GM21526 (cell line): Measurements from ENCODE around the gene DEGS2.

ENCODE experiments used
- ATAC-seq: cut with Tn5 transposase; IDR thresholded peaks from one replicate; pipeline ENCODE4 v1.9.1; 2021; ENCODE audit warnings: moderate library complexity; ENCODE audit not compliant: unreplicated experiment, low FRiP score

Gene DEGS2

DNA sequence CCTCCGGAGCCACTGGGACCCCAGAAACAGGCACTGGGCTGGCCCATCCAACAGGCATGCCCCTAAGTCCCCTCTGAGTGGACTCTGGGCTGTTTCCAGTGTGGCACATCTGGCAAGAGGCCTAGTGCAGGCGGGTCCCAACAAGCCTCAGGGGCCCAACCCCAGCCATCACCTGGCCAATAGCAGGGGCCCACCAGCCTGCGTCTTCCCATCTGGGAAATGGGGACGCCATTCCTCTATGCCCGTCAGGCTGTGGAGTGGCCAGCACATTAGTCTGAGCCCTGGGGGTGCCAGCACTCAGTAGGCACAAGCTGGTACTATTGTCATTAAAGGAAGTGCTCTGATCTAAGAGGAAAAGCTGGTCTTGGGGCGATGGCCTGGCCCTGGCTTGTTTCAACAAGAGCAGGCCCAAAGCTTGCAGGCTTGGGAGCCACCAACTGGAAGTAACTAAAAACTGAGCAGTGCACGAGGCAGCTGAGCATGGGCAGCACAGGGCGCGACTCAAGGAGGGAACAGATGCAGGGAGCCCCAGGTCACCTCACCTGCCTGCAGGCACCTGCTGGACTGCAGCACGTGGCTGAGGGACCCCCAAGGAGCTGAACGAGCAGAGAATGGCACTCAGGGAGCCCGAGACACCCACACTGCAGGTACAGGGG is 8.4 kb downstream of the DEGS2 start:
- ATAC-seq: no peak

DNA sequence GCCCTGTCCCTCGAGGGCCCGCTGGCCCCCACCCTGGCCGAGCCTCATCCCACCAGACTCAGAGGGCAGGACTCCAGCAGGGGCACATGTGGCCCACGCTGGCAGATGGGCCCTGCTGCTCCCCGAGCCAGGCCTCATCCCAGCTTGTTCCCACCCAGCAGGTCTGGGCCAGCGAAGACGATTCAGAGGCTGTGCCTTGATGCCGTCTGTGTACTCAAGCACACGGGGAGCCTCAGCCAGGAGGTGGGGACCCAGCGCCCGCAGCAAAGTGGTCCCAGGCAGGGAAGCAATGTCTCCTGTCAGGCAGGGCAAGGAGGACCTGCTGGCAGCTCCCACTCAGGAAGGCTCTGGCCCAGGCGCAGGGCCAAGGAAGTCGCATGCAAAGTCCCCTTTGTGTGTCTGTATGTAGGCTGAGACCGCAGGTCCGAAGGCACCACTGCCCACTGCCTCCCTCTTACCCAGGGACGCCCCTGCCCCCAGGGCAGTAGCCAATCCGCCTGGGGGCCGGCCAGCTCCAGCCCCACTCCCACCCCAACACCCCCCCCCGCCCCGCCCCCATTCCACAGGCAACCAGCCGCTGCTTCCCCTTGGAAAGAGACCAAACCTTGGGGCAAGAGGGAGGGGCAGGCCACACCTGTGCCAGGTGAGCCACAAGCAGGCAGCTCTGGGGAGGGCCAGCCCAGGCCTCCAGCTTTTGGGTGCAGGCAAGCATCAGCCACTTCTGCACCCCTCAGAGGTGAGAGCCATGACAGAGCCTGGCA is 9.4 kb downstream of the DEGS2 start:
- no peak for ATAC-seq

DNA sequence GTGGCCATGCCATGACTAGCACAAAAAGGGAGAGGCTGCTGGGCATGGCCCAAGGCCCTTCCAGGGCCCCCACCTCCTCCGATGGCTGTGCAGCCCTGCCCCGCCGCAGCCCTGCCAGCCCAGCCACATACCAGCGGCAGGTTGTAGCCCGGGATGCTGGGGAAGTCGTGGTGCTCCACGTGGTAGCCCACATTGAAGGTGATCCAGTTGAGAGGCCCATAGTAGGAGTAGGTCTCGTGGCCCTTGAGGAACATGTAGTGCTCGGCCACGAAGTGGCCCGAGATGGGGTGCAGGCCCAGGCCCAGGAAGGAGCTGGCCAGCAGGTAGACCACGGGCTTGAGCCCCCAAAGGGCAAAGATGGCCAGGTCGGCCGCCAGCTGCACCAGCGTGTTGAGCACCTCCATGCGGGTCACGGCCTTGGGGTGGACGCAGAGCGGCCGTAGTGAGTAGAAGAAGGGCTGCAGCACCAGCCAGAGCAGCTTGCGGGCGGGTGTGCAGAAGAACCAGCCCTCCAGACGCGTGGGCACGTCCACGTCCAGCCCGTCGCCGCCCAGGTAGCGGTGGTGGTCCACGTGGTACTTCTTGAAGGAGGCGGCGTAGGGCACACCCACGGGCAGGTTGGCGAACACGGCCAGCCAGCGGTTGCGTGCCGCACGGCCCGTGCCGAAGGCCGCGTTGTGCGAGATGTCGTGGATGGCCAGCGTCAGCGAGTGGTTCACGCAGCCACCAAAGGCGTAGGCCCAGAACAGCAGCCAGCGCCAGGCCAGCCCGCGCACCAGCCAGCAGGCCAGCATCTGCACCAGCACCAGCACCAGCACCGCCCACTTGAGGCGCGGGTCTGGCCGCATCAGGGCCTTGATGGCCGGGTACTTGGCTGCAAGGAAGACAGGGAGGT is 10.4 kb downstream of the DEGS2 start:
- no peak for ATAC-seq

DNA sequence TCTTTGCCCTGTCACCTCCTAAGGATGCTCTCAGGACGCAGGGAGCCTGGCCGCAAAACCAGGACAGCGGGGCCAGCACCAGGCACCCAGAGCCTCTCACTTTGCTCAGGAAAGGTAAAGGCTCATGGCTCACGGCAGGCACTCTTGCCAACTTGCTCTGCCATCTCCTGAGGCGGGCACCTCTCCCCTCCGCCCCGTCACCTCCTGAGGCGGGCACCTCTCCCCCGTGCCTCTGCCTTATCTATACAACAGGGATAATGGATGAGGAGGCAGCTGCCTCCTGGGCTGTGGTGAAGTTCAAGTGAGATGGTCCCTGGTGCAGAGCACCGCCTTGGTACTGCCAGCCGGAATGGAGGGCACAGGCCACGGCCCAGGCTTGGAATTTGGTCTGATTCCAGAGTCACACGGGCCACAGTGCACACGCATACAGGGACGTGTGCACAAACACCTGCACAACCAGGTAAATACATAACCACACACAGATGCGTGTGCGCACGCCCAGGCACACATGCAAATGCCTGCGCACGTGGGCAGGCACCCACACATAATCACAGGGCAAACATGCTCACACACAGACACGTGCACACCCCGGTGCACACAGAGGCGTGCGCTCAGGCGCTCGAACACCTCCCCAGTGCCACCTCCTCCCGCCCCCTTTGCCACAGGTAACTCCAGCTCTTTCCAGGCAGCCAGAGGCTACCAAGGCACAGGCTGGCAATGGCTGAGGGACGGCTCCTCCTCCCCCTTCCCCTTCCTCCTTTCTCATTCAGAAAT is 11.6 kb downstream of the DEGS2 start:
- ATAC-seq: no peak

DNA sequence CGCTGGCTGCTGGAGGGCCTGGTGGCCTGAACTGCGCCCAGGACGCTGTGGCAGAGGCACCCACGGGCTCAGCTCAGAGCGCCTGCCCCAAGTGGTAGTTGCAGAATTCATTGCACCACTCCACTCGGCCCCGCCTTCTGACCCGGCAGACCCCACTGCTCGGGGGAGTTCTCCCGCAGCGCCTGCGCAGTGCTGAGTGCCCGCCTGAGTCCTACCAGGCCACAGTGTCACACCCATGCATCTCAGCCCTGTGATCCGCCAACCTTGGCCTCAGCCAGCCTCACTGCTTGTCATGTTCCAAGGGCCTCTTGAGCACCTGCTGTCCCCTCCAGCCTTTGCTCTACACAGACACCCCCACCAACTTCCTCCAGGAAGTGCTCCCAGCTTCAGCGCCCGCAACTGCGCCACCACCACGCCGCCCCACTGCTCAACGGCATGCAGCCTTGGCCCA is 12.2 kb downstream of the DEGS2 start:
- ATAC-seq: no peak

DNA sequence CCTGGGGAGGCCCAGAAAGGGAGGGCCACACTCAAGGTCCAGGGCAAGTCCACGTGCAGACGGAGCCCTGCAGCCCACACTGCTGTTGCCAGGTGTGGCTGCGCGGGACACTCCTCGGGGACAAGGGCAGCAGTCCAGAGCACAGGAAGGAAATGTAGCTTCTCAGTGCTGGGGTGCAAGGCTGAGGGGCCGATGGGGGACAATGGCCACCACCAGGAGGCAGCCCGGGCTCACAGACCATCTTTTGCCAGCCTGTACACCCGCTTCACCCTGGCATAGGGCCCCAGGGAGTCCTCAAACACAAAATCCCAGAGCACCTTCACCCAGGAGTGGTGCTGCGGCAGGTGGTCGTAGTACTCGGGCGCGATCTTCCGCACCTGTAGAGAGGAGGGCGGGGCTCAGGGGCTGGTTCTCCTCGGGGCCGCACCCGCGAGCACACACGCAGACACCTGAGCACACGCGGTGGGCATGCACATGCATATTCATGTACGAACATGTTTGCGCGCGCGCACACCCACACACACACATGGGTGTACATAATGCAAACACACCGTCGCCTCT is 12.8 kb downstream of the DEGS2 start:
- ATAC-seq: no peak

DNA sequence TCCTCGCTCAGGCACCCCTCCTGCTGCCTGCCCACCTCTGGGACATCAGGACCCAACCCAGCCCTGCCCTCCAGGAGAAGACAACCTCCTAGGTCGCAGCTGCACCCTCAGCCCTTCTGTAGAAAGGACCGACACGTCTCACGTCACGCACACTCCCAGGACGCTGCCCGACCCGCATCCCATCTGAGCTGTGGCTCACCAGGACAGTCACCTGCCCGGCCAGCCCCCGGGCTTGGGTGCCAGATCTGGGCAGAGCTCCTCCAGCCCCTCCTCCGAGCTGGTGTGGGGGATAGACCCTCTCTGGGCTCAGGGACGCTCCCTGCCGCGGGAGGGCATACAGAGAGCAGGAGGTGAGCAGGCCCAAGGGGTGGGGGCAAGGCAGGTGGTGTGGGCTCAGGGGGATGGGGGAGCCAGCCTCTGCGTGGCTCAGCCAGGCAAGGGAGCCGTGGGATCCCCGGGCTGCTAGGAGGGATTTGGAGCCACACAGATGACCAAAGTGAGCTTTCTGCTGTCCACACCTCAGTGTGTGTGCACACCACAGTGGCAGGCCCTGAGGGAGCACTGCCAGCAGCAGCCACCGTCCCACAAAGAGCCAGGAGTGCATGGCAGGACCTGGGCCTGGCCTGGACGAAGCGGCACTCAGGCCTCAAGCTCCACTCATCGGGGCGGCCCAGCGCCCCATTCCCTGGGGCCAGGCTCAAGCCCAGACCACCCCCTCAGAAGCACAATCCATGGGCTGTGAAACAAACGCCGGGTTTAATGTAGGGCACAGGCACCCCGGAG is 13.6 kb downstream of the DEGS2 start:
- ATAC-seq: no peak

DNA sequence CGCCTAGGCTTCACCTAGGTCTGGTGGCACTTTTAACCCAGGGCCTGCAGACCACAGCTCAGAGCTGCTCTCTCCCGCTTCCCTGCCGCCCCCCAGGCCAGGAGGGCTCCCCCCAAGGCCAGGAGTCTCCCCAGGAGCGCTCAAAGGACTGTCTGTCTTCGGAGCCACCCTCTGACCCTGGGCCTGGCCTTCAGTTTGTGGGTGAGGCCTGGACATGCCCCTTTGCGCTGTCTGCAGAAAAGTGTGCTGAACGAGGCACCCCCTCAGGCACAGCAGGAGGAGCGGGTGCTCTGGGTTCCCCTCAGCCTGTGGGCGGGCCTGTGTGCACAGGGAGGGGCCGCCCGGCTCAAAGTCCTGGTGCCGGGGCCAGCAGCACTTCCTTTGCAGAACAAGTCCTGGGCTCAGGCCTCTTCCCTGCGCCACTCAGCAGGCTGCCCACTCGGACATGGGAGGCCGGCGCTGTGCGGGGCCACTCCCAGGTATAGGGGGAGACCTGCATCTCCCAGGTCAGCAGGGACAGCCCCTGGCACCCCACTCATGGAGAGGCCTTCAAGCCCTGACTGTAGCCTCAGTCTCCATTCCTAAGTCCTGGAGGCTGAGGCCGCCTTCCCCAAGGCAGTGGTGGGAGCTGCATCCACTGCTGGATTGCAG is 14.3 kb downstream of the DEGS2 start:
- ATAC-seq: no peak

DNA sequence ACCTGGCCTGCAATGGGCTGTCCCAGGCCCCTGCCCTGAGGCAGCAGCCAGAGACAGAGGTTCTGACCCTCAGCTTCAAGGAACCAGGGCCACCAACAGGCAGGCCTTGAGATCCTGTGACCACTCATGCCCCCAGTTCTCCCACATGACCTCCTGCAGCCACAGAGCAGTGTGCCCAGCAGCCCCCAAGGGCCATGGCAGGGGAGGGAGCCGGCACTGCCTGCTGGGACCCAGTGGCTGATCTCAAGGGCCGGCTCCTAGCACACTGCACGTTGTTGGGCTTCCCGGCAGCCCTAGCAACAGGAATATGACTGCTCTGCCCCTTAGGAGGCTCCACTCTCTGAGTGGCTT is 14.8 kb downstream of the DEGS2 start:
- no peak for ATAC-seq

DNA sequence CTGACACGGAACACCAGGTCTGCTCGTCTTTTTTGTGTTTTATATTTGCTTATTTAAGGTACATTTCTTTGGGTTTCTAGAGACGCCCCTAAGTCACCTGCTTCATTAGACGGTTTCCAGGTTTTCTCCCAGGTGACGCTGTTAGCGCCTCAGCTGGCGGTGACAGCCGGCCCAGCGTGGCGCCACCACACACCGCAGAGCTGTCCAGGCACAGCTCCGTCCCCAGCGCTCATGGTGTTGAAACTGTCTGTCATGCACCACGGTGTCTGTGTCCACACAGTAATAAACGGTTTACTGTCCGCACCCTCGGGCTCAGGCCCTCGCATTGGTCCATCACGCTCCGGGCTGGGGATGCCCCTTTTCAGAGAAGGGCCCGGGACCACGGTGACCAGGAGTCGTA is 15.5 kb downstream of the DEGS2 start:
- no peak for ATAC-seq

DNA sequence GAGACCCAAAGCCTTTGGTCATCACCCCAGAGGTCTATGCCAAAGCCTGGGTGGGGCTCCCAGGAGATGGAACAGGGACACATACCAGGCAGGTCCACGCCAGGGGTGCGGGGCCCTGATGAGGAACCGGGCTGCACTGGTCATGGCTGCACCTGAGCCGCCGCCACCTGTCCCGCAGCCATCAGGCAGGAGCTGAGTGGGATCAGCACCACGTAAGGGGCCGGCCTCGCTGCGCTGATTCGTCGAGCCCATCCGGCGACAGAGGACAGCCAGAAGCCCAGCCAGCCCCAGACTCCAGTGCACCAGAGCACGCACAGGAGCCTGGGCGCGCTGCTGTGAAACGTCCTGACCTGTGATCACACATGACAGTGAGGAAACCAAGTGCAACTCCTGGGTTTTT is 15.9 kb downstream of the DEGS2 start:
- ATAC-seq: no peak

DNA sequence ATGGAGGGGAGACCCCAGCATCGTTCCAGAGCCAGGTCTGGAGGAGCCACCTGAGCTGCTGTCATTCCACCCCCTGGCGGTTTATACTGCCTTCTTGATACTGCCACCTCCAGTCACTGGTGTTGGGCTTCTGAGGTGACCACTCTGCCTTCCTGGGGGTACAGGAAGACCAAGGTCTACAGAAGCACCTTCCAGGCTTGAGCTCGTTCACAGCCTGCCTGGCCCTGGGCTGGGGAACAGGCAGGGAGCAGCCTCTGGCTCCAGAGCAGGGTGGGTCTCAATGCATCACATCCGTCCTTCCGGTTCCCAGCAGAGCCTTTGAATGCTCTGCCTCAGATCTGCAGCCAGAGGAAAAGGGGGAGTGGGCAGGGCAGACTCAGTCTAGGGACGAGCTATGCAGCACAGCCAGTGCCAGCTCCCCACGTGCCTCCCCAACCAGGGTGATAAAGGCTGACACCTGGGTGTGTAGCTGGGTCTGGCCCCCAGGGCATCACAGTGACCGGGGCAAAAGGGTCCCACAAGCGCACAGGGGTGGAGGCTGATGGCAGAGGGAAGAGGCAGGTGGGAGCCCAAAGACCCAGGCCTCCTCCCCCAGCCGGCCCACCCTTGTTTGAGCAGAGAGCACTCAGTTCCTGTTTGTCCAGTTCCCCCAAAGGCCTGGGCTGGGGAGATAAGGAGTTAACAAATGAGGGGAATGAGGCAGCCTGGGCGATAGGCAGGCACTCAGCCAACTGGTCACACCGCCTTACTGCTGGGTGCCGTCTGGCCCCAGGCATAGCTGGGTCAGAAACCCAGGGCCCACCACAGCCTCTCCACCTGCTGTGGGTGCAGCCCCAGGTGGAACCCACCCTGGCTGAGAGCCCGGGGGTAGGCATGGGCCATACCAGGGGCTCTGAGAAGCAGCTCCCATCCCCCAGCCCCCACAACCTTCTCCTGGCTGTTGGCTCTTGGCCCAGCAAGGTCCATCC is 17.1 kb downstream of the DEGS2 start:
- ATAC-seq: no peak

DNA sequence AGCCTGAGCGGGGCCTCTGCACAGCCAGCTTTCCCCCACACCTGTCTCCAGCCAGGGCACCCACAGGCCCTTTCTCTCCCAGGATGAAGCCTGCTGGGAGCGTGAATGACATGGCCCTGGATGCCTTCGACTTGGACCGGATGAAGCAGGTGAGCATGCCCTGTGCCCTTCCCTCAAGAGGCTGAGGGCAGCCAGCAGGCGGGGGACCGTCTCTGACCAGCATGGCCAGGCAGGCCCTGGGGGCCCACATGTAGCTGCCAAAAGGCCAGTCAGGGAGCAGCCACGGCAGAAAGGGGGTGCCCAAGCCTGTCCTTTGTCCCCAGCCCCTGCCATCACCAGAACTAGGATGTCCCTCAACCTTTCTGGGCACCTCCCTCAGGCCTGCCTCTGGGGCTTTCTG is 18.3 kb downstream of the DEGS2 start:
- ATAC-seq: no peak

DNA sequence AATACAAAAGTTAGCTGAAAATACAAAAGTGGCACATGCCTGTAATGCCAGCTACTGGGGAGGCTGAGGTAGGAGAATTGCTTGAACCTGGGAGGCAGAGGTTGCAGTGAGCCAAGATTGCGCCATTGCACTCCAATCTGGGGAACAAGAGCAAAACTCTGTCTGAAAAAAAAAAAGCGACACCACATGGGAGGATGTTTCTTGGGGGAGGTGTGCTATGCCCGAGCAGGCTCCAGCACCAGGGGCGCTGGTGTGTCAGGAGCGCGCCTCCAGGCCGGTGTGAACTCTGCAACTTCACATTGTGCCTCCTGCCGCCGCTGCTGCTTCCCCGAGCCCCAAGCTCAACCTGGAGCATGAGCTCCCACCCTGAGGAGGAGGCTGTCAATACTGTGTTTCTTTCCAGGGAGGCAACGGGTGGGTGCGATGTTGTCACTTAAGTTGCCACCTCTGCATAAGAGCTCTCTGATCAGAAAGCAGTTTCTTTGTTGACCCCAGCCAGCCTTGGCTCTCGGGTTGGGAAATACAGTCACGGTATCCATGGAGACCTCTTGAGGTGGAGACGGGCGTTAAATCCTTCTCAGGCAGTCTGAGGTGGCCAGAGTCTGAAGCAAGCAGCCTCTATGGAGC is 18.9 kb downstream of the DEGS2 start:
- ATAC-seq: no peak

DNA sequence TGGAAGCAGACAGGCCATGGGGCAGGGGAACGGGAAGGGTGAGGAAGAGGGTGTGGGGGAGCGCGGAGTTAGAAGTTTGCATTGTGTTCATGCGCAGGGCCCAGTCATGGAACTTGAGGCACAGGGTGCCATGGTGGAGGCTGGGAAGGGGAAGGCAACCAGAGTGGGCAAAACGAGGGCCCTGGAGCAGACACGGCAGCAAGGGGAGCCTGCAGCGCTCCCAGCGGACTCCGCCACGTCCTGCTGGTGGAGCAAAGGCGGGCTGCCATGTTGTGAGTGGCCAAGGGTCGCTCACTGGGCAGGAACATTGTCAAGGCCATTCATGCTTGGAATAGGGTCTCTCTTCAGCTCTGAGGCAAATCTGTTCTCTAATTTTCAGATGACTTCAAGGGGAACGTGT is 20.5 kb downstream of the DEGS2 start:
- ATAC-seq: no peak

DNA sequence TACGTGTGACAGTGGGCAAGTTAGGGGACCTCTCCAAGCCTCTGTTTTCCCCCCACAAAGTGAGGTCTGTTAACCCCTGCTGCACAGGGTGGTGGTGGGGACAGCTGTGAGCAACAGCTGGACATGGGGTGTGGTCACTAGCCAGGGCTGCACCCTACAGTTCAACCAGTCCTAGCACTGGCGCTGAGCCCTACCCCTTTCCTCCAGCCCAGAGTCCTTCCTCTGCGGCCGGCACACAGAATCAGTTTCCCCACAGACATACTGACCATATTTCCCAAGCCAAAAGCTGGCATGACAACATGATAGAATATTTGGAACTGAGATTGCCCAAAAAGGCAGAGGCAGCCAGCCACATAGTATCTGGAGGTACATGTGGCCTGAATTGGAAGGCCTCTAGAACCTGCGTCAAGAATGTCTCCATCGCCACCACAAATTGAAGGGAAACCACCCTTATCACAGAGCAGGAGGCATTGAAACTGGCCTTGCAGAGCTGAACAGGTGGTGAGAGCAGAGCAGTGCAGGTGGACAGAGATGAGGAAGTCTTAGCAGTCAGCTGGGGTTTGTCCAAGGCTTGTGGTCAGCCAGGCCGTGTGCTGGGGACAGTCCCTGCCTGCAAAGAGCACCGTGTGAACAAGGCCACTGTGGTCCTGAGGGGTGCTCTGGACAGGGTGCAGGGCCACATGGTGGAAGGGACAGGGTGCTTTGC is 21.2 kb downstream of the DEGS2 start:
- no peak for ATAC-seq

DNA sequence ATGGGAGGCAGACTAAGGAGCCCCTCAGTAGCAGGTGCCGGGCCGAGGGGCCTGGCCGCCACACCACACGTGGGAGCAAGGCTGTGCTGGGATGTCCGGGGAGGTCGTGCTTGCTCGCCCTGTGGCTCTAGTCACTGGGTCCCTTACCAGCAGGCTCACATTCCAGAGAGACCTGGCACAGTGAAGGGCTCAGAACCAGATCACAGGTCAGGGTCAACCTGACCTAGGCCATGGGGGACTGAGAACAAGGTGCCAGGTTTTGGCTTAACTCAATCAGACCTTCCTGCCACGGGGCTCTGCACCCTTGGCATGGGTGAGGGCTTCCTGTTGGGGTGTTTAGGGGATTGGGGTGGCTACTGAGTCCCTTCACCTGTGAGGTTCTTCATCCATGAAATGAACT is 22.3 kb downstream of the DEGS2 start:
- no peak for ATAC-seq
